ENCODE data around the gene PFDN4. TPM values are rescaled to one million over a fixed set of nuclear protein-coding genes. Genes with fewer than 3 reads are reported as not detected.

Gene PFDN4
- total and polyA plus RNA-seq, 2 of the 13 experiments (the other 11 are each of a cell fraction or from before 2014, with no cell fraction given) = 59.8 to 227 TPM

DNA sequence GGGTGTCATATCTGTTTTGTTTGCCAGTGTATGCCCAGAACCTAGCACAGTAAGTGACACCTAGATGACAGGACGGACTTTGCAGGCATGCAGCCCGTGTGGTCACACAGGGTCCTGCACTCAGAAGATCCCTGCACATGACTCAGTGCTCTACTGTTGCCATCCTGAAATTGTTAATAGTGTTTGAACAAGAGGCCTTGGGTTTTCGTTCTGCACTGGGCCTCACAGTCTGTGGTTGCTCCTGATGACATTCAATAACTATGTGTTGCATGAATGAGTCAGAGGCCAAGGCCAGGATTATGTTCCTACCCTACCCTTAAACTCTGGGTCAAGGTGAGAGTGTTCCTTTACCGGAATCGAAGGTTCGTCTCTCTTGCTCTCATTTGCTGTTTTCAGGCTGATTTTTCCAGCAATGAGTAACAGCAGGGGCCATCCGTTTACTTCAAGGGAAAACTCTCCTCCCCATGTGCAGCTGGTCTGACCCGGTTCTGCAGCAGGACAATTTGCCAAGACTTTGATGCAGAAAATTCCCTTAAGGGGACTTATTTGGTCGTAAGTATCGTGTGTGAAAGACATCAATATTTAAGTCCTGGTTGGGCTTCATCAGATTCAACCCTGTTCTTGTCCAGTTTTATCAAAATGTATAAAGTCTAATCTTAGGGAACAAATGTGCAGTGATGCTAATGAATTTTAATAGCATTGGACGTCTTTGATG, 13.0 kb upstream of the PFDN4 start (continued):
- TF ChIP-seq, protein P1, sequence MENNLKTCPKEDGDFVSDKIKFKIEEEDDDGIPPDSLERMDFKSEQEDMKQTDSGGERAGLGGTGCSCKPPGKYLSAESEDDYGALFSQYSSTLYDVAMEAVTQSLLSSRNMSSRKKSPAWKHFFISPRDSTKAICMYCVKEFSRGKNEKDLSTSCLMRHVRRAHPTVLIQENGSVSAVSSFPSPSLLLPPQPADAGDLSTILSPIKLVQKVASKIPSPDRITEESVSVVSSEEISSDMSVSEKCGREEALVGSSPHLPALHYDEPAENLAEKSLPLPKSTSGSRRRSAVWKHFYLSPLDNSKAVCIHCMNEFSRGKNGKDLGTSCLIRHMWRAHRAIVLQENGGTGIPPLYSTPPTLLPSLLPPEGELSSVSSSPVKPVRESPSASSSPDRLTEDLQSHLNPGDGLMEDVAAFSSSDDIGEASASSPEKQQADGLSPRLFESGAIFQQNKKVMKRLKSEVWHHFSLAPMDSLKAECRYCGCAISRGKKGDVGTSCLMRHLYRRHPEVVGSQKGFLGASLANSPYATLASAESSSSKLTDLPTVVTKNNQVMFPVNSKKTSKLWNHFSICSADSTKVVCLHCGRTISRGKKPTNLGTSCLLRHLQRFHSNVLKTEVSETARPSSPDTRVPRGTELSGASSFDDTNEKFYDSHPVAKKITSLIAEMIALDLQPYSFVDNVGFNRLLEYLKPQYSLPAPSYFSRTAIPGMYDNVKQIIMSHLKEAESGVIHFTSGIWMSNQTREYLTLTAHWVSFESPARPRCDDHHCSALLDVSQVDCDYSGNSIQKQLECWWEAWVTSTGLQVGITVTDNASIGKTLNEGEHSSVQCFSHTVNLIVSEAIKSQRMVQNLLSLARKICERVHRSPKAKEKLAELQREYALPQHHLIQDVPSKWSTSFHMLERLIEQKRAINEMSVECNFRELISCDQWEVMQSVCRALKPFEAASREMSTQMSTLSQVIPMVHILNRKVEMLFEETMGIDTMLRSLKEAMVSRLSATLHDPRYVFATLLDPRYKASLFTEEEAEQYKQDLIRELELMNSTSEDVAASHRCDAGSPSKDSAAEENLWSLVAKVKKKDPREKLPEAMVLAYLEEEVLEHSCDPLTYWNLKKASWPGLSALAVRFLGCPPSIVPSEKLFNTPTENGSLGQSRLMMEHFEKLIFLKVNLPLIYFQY (CRISPR knock-in tag; IDR thresholded peaks at IDR 0.05; ENCODE audit: borderline replicate concordance) = peak; percentile 96
- TF ChIP-seq WIZ (CRISPR knock-in tag; IDR thresholded peaks at IDR 0.05) (peak; percentile 90), JUNB (CRISPR knock-in tag; IDR thresholded peaks at IDR 0.05; ENCODE audit: borderline replicate concordance) (peak; percentile 88; the same call in 1 of the 2 replicates), REXO4 (CRISPR knock-in tag; IDR thresholded peaks at IDR 0.05; ENCODE audit: borderline replicate concordance) (no peak), ZNF777 (CRISPR knock-in tag; IDR thresholded peaks at IDR 0.05) (no peak), RAD51 (IDR thresholded peaks at IDR 0.05; ENCODE audit: borderline replicate concordance) (no peak), FOXJ3 (CRISPR knock-in tag; IDR thresholded peaks at IDR 0.05; ENCODE audit: borderline replicate concordance) (peak; percentile 95), MZF1 (CRISPR knock-in tag; IDR thresholded peaks at IDR 0.05; ENCODE audit: borderline replicate concordance) (no peak), ZNF761 (CRISPR knock-in tag; conservative IDR thresholded peaks at IDR 0.05) (peak; percentile 55; the same call in 1 of the 2 replicates), MEIS2 (CRISPR knock-in tag; IDR thresholded peaks at IDR 0.05) (peak; percentile 47; the same call in 1 of the 2 replicates), NFYC (CRISPR knock-in tag; IDR thresholded peaks at IDR 0.05) (no peak), ZNF572 (CRISPR knock-in tag; IDR thresholded peaks at IDR 0.05) (no peak), ZBTB21 (CRISPR knock-in tag; IDR thresholded peaks at IDR 0.05) (peak; percentile 85), TARDBP (CRISPR knock-in tag; IDR thresholded peaks at IDR 0.05) (peak; percentile 94), ZNF556 (CRISPR knock-in tag; IDR thresholded peaks at IDR 0.05; ENCODE audit: borderline replicate concordance) (peak; percentile 57; the same call in 1 of the 2 replicates), NFRKB (IDR thresholded peaks at IDR 0.05) (no peak), DPF2 (CRISPR knock-in tag; IDR thresholded peaks at IDR 0.05; ENCODE audit: borderline replicate concordance, low read depth) (peak; percentile 91), SMAD1 (CRISPR knock-in tag; IDR thresholded peaks at IDR 0.05; ENCODE audit: borderline replicate concordance, low read depth) (no peak; the same call in 1 of the 2 replicates), ZNF235 (CRISPR knock-in tag; IDR thresholded peaks at IDR 0.05; ENCODE audit: borderline replicate concordance) (no peak), SPEN (CRISPR knock-in tag; IDR thresholded peaks at IDR 0.05; ENCODE audit: low read depth) (peak; percentile 84)
- TF ChIP-seq, protein P2, sequence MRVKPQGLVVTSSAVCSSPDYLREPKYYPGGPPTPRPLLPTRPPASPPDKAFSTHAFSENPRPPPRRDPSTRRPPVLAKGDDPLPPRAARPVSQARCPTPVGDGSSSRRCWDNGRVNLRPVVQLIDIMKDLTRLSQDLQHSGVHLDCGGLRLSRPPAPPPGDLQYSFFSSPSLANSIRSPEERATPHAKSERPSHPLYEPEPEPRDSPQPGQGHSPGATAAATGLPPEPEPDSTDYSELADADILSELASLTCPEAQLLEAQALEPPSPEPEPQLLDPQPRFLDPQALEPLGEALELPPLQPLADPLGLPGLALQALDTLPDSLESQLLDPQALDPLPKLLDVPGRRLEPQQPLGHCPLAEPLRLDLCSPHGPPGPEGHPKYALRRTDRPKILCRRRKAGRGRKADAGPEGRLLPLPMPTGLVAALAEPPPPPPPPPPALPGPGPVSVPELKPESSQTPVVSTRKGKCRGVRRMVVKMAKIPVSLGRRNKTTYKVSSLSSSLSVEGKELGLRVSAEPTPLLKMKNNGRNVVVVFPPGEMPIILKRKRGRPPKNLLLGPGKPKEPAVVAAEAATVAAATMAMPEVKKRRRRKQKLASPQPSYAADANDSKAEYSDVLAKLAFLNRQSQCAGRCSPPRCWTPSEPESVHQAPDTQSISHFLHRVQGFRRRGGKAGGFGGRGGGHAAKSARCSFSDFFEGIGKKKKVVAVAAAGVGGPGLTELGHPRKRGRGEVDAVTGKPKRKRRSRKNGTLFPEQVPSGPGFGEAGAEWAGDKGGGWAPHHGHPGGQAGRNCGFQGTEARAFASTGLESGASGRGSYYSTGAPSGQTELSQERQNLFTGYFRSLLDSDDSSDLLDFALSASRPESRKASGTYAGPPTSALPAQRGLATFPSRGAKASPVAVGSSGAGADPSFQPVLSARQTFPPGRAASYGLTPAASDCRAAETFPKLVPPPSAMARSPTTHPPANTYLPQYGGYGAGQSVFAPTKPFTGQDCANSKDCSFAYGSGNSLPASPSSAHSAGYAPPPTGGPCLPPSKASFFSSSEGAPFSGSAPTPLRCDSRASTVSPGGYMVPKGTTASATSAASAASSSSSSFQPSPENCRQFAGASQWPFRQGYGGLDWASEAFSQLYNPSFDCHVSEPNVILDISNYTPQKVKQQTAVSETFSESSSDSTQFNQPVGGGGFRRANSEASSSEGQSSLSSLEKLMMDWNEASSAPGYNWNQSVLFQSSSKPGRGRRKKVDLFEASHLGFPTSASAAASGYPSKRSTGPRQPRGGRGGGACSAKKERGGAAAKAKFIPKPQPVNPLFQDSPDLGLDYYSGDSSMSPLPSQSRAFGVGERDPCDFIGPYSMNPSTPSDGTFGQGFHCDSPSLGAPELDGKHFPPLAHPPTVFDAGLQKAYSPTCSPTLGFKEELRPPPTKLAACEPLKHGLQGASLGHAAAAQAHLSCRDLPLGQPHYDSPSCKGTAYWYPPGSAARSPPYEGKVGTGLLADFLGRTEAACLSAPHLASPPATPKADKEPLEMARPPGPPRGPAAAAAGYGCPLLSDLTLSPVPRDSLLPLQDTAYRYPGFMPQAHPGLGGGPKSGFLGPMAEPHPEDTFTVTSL (CRISPR knock-in tag; IDR thresholded peaks at IDR 0.05; ENCODE audit: borderline replicate concordance) = peak; percentile 97
